Measurements from ENCODE around the gene CACHD1.
"Not testable (repeated sequence)": the region's sequence is repeated elsewhere in the genome, so short reads cannot be mapped to it uniquely, and the experiment has no call there.

CACHD1 gene

GRCh38 chr1:64594446-64594845 lies 124.5 kb downstream of the CACHD1 start:
- no peak for DNase-seq (ENCODE audit: low read depth)

DNA sequence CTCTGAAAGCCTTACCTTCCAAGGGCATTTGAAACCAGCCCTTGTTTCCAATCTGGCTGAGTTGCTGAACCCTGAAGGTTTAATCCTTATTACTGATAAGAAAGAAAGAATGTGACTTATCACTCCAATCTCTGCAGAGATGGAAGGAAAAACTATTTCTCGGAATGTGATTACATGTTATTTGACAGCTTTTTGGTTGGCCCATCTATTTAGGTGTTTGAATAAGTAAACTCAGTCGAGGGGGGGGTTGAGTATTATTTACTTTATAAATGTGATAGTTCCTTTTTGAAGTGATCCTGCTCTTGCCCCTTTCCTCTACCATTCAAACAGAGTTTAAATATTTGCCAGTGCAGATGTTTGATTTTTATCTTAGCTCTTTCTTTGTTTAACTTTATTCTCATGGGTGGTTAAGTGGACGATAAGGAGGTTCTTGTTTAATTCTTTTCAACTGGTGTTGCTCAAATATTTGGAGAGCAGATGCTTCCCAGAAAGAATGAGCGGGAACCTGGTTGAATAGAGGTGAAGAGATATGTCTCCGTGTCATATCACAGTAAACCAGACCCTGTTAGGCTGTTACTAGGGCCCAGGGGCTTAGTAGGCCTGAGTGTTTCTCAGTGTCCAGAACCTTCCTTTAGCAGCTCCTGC lies 126.1 kb downstream of the CACHD1 start:
- DNase-seq (ENCODE audit: low read depth) = no peak

DNA sequence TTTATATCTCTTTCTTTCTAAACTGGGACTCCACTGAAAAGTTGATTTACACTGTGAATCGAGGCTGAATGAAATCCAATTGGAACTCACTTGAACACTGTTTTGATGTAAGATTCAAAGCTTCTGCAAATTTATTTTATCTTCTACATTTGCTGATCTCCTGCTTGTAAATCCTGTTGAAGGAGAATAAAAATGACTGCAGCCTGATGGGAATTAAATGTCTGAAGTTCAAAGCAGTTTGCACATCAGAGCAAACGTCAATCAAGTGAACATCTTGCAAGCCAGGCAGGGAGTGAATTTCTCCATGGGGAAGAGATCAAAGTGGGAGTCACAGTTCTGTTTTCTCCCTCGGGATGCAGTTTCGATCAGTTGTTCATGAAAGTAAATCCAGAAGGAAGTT lies 127.2 kb downstream of the CACHD1 start:
- DNase-seq (ENCODE audit: low read depth) = no peak

- no peak for DNase-seq (ENCODE audit: low read depth)
Observed at GRCh38 chr1:64598100-64598571, 128.2 kb downstream of the CACHD1 start.

DNA sequence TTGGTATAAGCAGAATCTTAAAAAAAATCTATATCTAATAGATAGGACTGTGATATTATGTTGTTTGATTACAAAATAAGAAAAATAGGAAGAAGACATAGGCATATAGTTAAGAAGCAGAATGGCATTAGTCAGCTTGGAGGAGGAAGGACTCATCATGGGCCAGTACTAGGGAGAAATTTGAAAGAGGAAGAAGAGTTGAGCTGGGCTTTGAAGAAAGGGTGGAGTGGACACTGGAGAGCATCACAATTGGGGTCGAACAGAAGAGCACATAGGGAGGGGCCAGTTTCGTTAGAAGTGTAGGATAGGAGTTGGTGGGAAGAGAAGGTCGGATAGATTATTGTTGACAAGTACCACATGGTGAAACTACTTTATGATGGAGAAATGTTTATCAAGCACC lies 129.3 kb downstream of the CACHD1 start:
- DNase-seq (ENCODE audit: low read depth) = no peak

DNA sequence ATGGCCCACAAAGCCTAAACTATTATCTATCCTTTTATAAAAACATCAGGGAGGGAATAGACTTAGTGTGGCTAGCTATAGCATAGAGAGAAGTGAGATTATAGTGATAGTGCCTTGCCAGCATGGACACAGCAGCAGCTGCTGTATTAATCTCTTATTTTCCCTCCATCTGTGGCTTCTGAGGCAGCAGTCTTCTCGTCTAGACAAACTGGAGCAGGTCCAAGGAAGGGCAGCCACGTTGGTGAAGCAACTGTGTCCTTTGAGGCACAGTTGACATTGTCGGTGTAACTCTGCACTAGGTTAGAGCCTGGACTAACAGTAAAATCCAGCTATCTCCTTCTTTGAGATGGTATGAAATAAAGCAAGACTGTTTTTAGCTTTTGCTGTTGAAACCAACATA lies 131.3 kb downstream of the CACHD1 start:
- no peak for DNase-seq (ENCODE audit: low read depth)

DNA sequence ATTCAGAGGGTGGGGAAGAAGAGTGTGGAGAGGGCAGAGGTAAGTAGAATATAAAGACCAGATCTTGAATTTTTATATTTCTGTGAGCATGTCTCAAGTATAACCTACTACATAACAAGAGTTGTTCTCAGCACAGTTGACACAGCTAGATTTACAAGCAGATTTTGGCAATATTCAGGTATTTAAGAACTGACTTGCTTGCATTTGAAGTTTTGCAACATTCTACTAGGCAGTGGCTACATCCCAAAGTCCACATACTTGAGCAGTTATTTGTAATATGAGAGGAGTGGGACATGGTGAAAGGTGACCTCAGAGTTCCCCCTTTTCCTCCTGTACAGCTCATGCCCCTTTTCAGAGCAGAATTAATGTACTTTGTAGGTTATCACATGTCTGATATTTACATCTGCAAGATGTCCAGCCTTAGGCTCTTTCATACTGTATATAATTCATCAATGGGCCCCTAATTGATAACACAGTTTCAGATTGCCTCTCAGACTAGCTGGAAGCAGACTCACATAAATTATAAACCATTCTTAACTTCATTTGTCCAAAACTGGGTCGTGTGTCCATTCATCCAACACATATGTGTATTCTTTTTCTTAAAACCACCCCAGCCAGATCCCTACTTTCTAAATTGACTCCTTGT lies 138.2 kb downstream of the CACHD1 start:
- DNase-seq (ENCODE audit: low read depth) = no peak

- DNase-seq (ENCODE audit: low read depth) = no peak
Observed at GRCh38 chr1:64608651-64609048, 138.7 kb downstream of the CACHD1 start.

DNA sequence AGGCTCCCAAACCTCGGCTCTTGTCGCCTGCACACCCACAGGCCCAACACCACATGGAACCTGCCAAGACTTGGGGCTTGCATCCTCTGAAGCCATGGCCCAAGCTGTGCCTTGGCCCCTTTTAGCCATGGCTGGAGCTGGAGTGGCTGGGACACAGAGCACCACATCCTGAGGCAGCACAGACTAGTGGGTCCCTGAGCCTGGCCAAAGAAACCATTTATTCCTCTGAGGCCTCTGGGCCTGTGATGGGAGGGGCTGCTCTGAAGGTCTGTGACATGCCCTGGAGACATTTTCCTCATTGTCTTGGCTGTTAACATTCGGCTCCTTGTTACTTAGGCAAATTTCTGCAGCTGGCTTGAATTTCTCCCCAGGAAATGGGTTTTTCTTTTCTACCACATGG lies 141.0 kb downstream of the CACHD1 start:
- DNase-seq (ENCODE audit: low read depth) = not testable (repeated sequence)

DNA sequence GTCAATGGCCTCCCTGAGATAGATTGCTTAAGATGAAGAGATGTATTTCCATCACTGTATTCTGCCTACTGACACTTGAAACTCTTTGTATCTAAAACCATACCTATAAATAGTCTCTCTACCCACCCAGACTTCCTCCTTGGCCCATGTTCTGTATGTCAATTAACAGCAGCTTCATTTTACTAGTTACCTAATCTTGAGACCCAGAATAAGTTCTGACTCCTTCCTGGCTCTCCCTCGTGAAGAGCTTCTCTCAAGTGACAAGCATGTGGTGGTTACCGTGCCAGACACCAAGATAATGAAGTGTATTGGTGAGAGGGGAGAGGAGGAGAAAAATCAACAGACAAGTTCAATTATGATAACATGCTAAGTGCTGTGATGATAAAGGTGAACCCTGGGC lies 146.1 kb downstream of the CACHD1 start:
- no peak for DNase-seq (ENCODE audit: low read depth)

DNA sequence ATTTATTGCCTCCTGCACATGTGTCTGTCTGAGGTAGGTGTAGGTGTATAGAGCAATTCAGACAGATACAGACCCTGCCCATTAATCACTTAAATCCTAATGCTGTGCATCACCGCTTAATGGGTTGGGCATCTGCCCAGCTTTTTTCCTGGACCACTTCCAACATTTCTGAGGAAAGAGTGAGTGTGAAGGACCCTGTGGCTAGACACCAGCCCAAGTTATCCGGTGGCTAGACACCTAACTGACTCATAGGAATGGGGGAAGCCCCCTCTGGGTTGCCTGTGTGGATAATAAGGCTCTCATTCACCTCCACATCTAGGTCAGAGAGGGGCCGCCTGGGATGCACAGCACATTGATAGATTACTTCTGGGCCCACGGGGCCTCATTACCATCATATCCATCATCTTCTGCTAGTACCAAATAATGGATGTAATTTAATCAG lies 153.8 kb downstream of the CACHD1 start:
- DNase-seq (ENCODE audit: low read depth) = no peak

DNA sequence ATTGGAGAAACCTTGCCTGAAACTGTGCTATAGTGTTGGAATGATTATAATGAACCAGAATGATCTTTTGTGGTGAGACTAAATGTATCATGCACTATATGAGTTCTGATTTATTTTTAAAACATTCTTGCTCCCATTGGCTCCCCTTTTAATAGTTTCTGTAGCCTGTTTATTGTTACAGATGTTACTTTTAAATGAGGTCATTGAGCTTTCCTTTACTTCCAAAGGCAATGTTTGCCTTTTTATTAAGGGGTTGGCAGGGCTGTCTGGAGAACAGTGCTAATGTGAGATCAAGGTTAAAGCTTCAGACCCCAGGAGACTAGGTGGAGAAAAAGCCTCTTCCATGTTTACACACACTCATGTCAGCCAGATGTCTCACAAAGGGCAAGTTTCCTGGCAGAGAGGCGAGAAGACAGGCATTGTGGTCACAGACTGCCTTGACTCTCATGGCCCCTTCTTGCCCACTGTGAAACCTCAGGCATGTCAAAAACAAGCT lies 154.3 kb downstream of the CACHD1 start:
- no peak for DNase-seq (ENCODE audit: low read depth)

GRCh38 chr1:64624808-64625207 lies 154.9 kb downstream of the CACHD1 start:
- no peak for DNase-seq (ENCODE audit: low read depth)

DNA sequence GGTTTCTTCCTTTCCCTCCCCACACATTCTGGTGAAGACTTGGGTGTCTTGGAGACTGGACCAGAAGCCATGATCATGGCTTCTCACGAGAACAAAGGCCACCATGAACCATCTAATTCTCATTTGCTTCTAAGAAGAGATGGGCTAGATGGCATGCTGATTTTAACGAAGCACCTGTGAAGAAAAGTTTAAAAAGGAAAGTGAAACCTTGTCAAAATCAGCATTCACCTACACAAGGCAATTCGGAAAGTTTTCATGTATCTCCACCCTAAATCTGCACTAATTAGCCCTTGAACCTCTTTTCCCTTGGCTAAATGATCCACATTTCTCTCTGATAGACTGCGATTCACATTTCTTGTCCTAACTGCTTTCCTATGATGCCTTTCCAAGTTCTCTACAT lies 160.7 kb downstream of the CACHD1 start:
- DNase-seq (ENCODE audit: low read depth) = no peak

GRCh38 chr1:64631346-64632034 lies 161.6 kb downstream of the CACHD1 start:
- no peak for DNase-seq (ENCODE audit: low read depth)

- DNase-seq (ENCODE audit: low read depth) = no peak
Observed at GRCh38 chr1:64632936-64633335, 163.0 kb downstream of the CACHD1 start.

DNA sequence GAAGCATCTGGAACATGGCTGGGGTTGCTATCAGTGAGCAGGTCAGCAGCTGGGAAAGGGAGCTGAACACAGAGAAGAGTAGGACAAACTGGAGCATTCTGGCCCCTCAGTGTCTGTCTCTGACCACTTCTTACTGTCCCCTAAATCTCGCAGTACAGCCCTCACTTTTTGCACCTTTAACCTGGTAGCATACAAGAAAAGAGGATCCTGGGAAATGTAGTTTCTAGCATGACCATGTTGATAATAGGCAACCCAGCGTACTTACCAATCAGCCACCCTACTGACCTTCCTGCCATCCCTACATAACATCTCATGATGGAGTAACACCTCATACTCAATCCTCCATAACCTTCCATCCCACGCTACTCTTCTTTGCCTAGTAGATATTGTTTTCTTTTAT lies 175.8 kb downstream of the CACHD1 start:
- no peak for DNase-seq (ENCODE audit: low read depth)

- DNase-seq (ENCODE audit: low read depth) = no peak
Observed at GRCh38 chr1:64650411-64650810, 180.5 kb downstream of the CACHD1 start.

GRCh38 chr1:64651841-64652240 lies 181.9 kb downstream of the CACHD1 start:
- DNase-seq (ENCODE audit: low read depth) = no peak

DNA sequence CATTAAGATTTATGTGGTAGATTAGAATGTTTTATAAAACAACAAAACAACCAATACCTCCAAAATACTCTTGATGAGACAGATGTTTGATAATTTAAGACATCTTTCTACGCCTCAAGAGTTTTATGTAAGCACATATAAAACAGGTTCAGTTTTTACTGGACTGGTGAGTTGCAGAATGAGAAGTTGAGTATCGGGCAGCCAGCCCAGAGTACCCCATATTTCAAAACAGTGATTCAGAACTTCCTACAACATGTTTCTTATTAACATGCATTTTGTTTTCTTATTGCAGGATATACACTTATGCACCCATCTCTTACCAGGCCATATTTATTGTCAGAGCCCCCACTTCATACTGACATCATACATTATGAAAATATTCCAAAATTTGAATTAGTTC lies 183.5 kb downstream of the CACHD1 start:
- DNase-seq (ENCODE audit: low read depth) = no peak

DNA sequence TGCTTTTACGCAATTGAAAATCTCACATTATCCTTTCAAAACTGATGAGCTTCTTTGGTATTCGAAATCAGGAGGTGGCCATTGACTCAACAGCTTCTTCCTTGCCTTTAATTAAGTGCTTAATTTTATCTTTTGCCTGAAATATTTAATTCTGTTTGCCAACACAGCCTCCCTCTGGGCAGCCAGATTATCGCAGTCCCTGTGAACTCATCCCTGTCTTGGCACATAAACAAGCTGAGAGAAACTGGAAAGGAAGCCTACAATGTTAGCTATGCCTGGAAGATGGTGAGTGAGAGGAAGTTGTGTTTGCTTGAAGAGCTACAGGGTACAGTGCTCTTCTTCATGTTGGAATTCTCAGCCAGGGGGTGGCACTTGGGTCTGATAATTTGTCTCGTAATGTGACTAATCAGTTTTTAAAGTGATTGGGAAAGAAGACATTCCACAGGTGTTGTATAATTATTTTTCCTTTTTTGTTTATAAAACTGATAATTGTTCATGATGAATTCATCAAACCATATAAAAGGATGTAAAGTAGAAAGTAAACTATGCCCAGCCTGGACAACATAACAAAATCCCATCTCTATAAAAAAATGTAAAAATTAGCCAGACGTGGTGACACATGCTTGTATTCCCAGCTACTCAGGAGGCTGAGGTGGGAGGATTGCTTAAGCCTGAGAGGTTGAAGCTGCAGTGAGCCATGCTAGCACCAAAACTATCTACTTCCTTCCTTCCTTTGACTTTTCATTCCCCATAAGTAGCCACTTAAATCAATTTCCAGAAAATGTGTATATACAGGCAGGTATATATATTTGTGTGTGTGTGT lies 184.8 kb downstream of the CACHD1 start:
- no peak for DNase-seq (ENCODE audit: low read depth)

DNA sequence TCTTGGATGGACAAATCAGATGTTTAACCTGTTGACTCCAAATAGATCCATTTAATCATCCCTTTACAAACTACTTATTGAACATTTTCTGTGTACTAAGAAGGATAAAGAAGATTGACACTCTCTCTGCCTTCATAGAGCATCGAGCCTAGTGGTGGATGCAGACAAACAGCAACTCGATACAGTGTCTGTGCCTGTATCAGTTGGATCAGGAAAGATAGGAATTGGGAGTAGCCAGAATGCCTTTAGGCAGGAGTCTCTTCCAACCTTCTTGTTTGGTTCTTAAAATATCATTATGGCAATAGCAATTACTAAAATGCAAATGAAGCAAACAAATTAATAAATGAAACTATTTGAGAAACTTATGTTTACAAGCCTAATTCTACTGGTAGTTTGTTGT lies 185.9 kb downstream of the CACHD1 start:
- no peak for DNase-seq (ENCODE audit: low read depth)
